ENCODE measurements around the gene CYLD.

GRCh38 chr16:50822671-50823070 is 80.8 kb downstream of the CYLD start:
- TF ChIP-seq CTCF (IDR thresholded peaks at IDR 0.05; ENCODE audit: low read length) (no peak), EZH2 (IDR thresholded peaks at IDR 0.05; ENCODE audit: borderline replicate concordance, low read length) (no peak)
